H1 (cell line): ENCODE data around the gene GREB1L. TPM values are rescaled to one million over a fixed set of nuclear protein-coding genes. Genes with fewer than 3 reads are reported as not detected.

Experiments used
- CTCF ChIA-PET: fragments of 300-600 bp; sonication (Branson Sonifier 250); formaldehyde crosslinking; loops from one replicate; lab custom pipeline; 2021; ENCODE audit not compliant: partially characterized antibody; lab: Charles Lee
- POLR2A ChIA-PET: fragments of 300-600 bp; sonication (Branson Sonifier 250); formaldehyde crosslinking; loops from one replicate; lab custom pipeline; 2021; ENCODE audit warnings: inconsistent platforms; ENCODE audit not compliant: partially characterized antibody; lab: Charles Lee
- DNase-seq, 2 experiments: peaks; one replicate each; pipeline versions ENCODE4 v3.0.0 to v3.0.0-alpha.2; 2010 to 2022; ENCODE audit warnings: low spot score in 2 of 2, low read depth in 1 of 2, mixed read lengths in 1 of 2
- FAIRE-seq: peaks from 2 replicates; lab custom pipeline; 2011; peaks lifted over from hg19 to GRCh38; lab: Jason Lieb, UNC
- H2AFZ ChIP-seq: 2 replicates; pipeline ENCODE4 v1.8.1; 2012; ENCODE audit warnings: low read length, inconsistent platforms
- H2AK5ac ChIP-seq: 2 replicates; pipeline ENCODE4 v1.6.1; 2013; ENCODE audit warnings: low read depth, low read length
- H2BK120ac ChIP-seq: replicated peaks from 2 replicates; pipeline ENCODE3; 2013; ENCODE audit warnings: low read depth, low read length, inconsistent platforms
- H2BK12ac ChIP-seq: 2 replicates; pipeline ENCODE4 v1.6.1; 2013; ENCODE audit warnings: low read depth, low read length
- H2BK15ac ChIP-seq: 2 replicates; pipeline ENCODE4 v1.6.1; 2013; ENCODE audit warnings: low read length
- H2BK20ac ChIP-seq: 2 replicates; pipeline ENCODE4 v1.6.1; 2013; ENCODE audit warnings: low read length
- H2BK5ac ChIP-seq: 2 replicates; pipeline ENCODE4 v1.6.1; 2013; ENCODE audit warnings: low read depth, low read length
- H3K14ac ChIP-seq: 2 replicates; pipeline ENCODE4 v1.6.1; 2013; ENCODE audit warnings: inconsistent platforms; ENCODE audit not compliant: insufficient read length
- H3K18ac ChIP-seq: 2 replicates; pipeline ENCODE4 v1.6.1; 2013; ENCODE audit warnings: low read length; ENCODE audit errors: extremely low read depth
- H3K23ac ChIP-seq: 2 replicates; pipeline ENCODE4 v1.6.1; 2013; ENCODE audit warnings: inconsistent platforms; ENCODE audit not compliant: insufficient read length
- H3K23me2 ChIP-seq: 2 replicates; pipeline ENCODE4 v1.6.1; 2013; ENCODE audit warnings: low read depth, low read length
- H3K27ac ChIP-seq: 2 replicates; pipeline ENCODE4 v1.6.1; 2011; ENCODE audit warnings: low read depth, low read length, inconsistent platforms
- H3K27me3 ChIP-seq, 4 experiments: replicated peaks in 1 of 4; 1 replicate in 1 of 4; 2 replicates in 3 of 4; pipeline versions ENCODE4 v1.6.1 to v1.8.1; 2011 to 2013; ENCODE audit warnings: low read length in 3 of 4, mild to moderate bottlenecking in 3 of 4, inconsistent platforms in 2 of 4, mixed read lengths in 2 of 4, moderate library complexity in 1 of 4; ENCODE audit not compliant: control insufficient read depth in 3 of 4, insufficient read depth in 3 of 4; ENCODE audit errors: extremely low read depth in 1 of 4
- H3K36me3 ChIP-seq, 4 experiments: 2 replicates each; pipeline versions ENCODE4 v1.6.1 to v1.8.1; 2011 to 2013; ENCODE audit warnings: mild to moderate bottlenecking in 4 of 4, low read length in 3 of 4, moderate library complexity in 2 of 4, control low read depth in 1 of 4, inconsistent platforms in 1 of 4; ENCODE audit not compliant: insufficient read depth in 4 of 4, control insufficient read depth in 2 of 4
- H3K4ac ChIP-seq: replicated peaks from 2 replicates; pipeline ENCODE3; 2013; ENCODE audit warnings: low read length, low read depth, mixed read lengths, inconsistent platforms; ENCODE audit not compliant: insufficient read length
- H3K4me1 ChIP-seq, 4 experiments: replicated peaks in 1 of 4; 1 replicate in 1 of 4; 2 replicates in 3 of 4; pipeline versions ENCODE4 v1.6.1 to v1.8.1; 2011 to 2013; ENCODE audit warnings: low read length in 3 of 4, inconsistent platforms in 2 of 4, mixed read lengths in 1 of 4; ENCODE audit not compliant: insufficient read depth in 4 of 4, control insufficient read depth in 3 of 4
- H3K4me2 ChIP-seq, 2 experiments: 2 replicates each; pipeline versions ENCODE4 v1.6.1 to v1.8.1; 2011 to 2013; ENCODE audit warnings: low read depth in 2 of 2, low read length in 2 of 2, control low read depth in 1 of 2, inconsistent platforms in 1 of 2, mild to moderate bottlenecking in 1 of 2; ENCODE audit not compliant: insufficient read depth in 1 of 2
- H3K4me3 ChIP-seq, 4 experiments: fragments of 200-600, 300-600 bp in 1 of 4; sonication (generic), shearing (Covaris generic), sonication (Bioruptor Twin) in 1 of 4; 2 replicates each; pipeline versions ENCODE4 v1.5.1 to v1.8.1; 2011 to 2016; ENCODE audit warnings: low read length in 4 of 4, low read depth in 3 of 4, control low read depth in 2 of 4, inconsistent platforms in 2 of 4, mild to moderate bottlenecking in 2 of 4, mixed read lengths in 1 of 4, moderate library complexity in 1 of 4; ENCODE audit not compliant: insufficient read depth in 2 of 4; ENCODE audit errors: extremely low read depth in 1 of 4
- H3K56ac ChIP-seq: replicated peaks from 2 replicates; pipeline ENCODE3; 2013; ENCODE audit warnings: low read depth, mild to moderate bottlenecking, mixed read lengths, low read length, inconsistent platforms; ENCODE audit not compliant: insufficient read length
- H3K79me1 ChIP-seq: 2 replicates; pipeline ENCODE4 v1.6.1; 2013; ENCODE audit warnings: low read depth, low read length, control low read depth
- H3K79me2 ChIP-seq, 2 experiments: 2 replicates each; pipeline versions ENCODE4 v1.6.1 to v1.8.1; 2012 to 2013; ENCODE audit warnings: low read length in 2 of 2, mild to moderate bottlenecking in 2 of 2, inconsistent platforms in 1 of 2; ENCODE audit not compliant: insufficient read depth in 2 of 2, control insufficient read depth in 1 of 2
- H3K9ac ChIP-seq, 4 experiments: replicated peaks in 1 of 4; 1 replicate in 1 of 4; 2 replicates in 3 of 4; pipeline versions ENCODE4 v1.6.1 to v1.8.1; 2011 to 2013; ENCODE audit warnings: low read depth in 3 of 4, low read length in 3 of 4, control low read depth in 2 of 4, mild to moderate bottlenecking in 2 of 4, moderate library complexity in 2 of 4, inconsistent platforms in 1 of 4; ENCODE audit errors: extremely low read depth in 1 of 4
- H3K9me3 ChIP-seq, 2 experiments: 2 replicates each; pipeline versions ENCODE4 v1.6.1 to v1.8.1; 2012 to 2013; ENCODE audit warnings: mild to moderate bottlenecking in 2 of 2, moderate library complexity in 2 of 2, control low read depth in 1 of 2, inconsistent platforms in 1 of 2, low read depth in 1 of 2, low read length in 1 of 2, mixed read lengths in 1 of 2; ENCODE audit not compliant: insufficient read depth in 2 of 2
- H4K20me1 ChIP-seq, 2 experiments: replicated peaks in 1 of 2; 2 replicates each; pipeline versions ENCODE3 to v1.8.1; 2011 to 2013; ENCODE audit warnings: inconsistent platforms in 2 of 2, low read length in 2 of 2, mild to moderate bottlenecking in 1 of 2; ENCODE audit not compliant: insufficient read depth in 2 of 2, control insufficient read depth in 1 of 2
- H4K5ac ChIP-seq: 2 replicates; pipeline ENCODE4 v1.6.1; 2013; ENCODE audit warnings: low read length, low read depth, mixed read lengths, inconsistent platforms; ENCODE audit not compliant: insufficient read length
- H4K8ac ChIP-seq: 2 replicates; pipeline ENCODE4 v1.8.0; 2013; ENCODE audit warnings: mild to moderate bottlenecking, moderate library complexity, low read length, inconsistent platforms; ENCODE audit not compliant: insufficient read depth; ENCODE audit errors: extremely low read depth
- H4K91ac ChIP-seq: replicated peaks from 2 replicates; pipeline ENCODE3; 2013; ENCODE audit warnings: low read length, mixed read lengths, inconsistent platforms; ENCODE audit not compliant: insufficient read length
- BACH1 ChIP-seq: IDR thresholded peaks from 2 replicates; pipeline ENCODE4 v1.6.1; 2012; ENCODE audit warnings: low read length, improper control_type of control experiment
- MAFK ChIP-seq: IDR thresholded peaks from 2 replicates; pipeline ENCODE4 v1.6.1; 2012; ENCODE audit warnings: low read depth, mild to moderate bottlenecking, improper control_type of control experiment, low read length
- TCF12 ChIP-seq: IDR thresholded peaks from 2 replicates; pipeline ENCODE4 v1.6.1; 2011; ENCODE audit warnings: low read depth, mild to moderate bottlenecking, low read length
- WGBS, 2 experiments: shearing (Covaris generic) in 1 of 2; methylation state at CpG; one replicate each; pipeline versions ENCODE4 v1.1.6 to v1.1.7; 2013 to 2015; ENCODE audit warnings: low lambda C conversion rate in 2 of 2, mixed read lengths in 2 of 2, inconsistent platforms in 1 of 2, low coverage in 1 of 2, missing lambda C conversion rate in 1 of 2; ENCODE audit not compliant: insufficient replicate concordance in 2 of 2, insufficient coverage in 1 of 2, insufficient read length in 1 of 2; ENCODE audit errors: extremely low coverage in 1 of 2, missing lambda C conversion rate in 1 of 2; 5-methylcytosine and 5-hydroxymethylcytosine counted together
- polyA plus RNA-seq, 7 experiments: library from polyadenylated mRNA; depleted of rRNA in 3 of 7; stranded (reverse) in 5 of 7; unstranded in 2 of 7; fragments of >200 nt in 5 of 7; fragments of 200-250 nt in 2 of 7; gene quantifications; 1 replicate in 5 of 7; 2 replicates in 1 of 7; 4 replicates in 1 of 7; pipeline versions ENCODE4 v1.2.1 to v1.2.3, GENCODE V29; 2011 to 2013; ENCODE audit warnings: missing spikeins in 2 of 7, mixed read lengths in 2 of 7
- total RNA-seq: library from RNA; stranded (reverse); fragmentation: NEBNext Ultra II Directional; extraction: Animal tissue kit (Norgen Biotek cat#: 25700); gene quantifications from 2 replicates; pipeline ENCODE4 v1.2.1, GENCODE V29; 2021

GREB1L gene
- total and polyA plus RNA-seq, 2 of the 8 experiments (the other 6 are each of a cell fraction or from before 2014, with no cell fraction given): 0.34 to 1.6 TPM

GRCh38 chr18:21327101-21327500 lies 85.1 kb downstream of the GREB1L start:
- Histone ChIP-seq H2AFZ (no peak overlapping the region), H3K9ac (no peak overlapping the region)
- TF ChIP-seq BACH1 (no peak), TCF12 (peak; percentile 66; the same call in 1 of the 2 replicates), MAFK (peak; percentile 56; the same call in 1 of the 2 replicates)
- TF ChIP-seq, all 59 proteins: peak for 2
- H4K5ac ChIP-seq: no peak overlapping the region
- ChIA-PET POLR2A (no interaction called here), CTCF (interaction anchor here (0.8 to 0.9 kb wide), 2 partner anchors 118 to 120 kb away, joined by 3 to 5 read pairs; no protein-coding TSS in a partner anchor)
- H3K4me2 ChIP-seq: no peak overlapping the region
- peak; percentile 73 for FAIRE-seq
- no peak overlapping the region for H3K4me3 ChIP-seq
- H3K4me1 ChIP-seq: peaks cover 0 to 14% (median 4%) of the 10 kb centered on the region in 4 experiments; a peak in 4 of 7 replicates
- no peaks in the 10 kb centered on the region for H3K23me2 ChIP-seq
- H2BK5ac ChIP-seq: no peak overlapping the region
- H2BK20ac ChIP-seq: no peak overlapping the region
- H3K23ac ChIP-seq: no peak overlapping the region
- H3K27me3 ChIP-seq: no peaks in the 10 kb centered on the region; a peak in 1 of 7 replicates
- 64% methylated on average over 3 of the region's 3 CpGs; no CpG with 5 or more reads in 1 of the 2 experiments for WGBS, 2 experiments
- no peak overlapping the region for H3K14ac ChIP-seq
- no peak overlapping the region for H2BK12ac ChIP-seq
- H3K18ac ChIP-seq: no peak overlapping the region
- no peaks in the 10 kb centered on the region for H3K36me3 ChIP-seq
- no peak overlapping the region for H3K27ac ChIP-seq
- H3K4ac ChIP-seq: no peak overlapping the region
- no peak overlapping the region for H3K56ac ChIP-seq
- H4K8ac ChIP-seq: no peak overlapping the region
- H3K9me3 ChIP-seq: no peaks in the 10 kb centered on the region
- H3K79me1 ChIP-seq: no peaks in the 10 kb centered on the region
- H2AK5ac ChIP-seq: no peak overlapping the region
- H2BK120ac ChIP-seq: no peak overlapping the region
- H3K79me2 ChIP-seq: no peaks in the 10 kb centered on the region
- no peak overlapping the region for H4K91ac ChIP-seq
- no peak for DNase-seq
- no peak overlapping the region for H2BK15ac ChIP-seq
- no peaks in the 10 kb centered on the region for H4K20me1 ChIP-seq
